ENCODE measurements around the gene CLSTN1.

The CLSTN1 gene

GRCh38 chr1:9842073-9842711 is 18.4 kb upstream of the CLSTN1 start (continued):
- TF ChIP-seq BACH2 (CRISPR knock-in tag; IDR thresholded peaks at IDR 0.05; ENCODE audit: borderline replicate concordance) (no peak), TSHZ2 (CRISPR knock-in tag; IDR thresholded peaks at IDR 0.05) (no peak)

- ATAC-seq, result no peak
- TF ChIP-seq ZFP3 (CRISPR knock-in tag; IDR thresholded peaks at IDR 0.05) (no peak), GLIS3 (CRISPR knock-in tag; IDR thresholded peaks at IDR 0.05) (no peak), ZFP30 (CRISPR knock-in tag; IDR thresholded peaks at IDR 0.05) (no peak), ZNF70 (CRISPR knock-in tag; IDR thresholded peaks at IDR 0.05) (no peak)
Observed at GRCh38 chr1:9841460-9841859, 17.7 kb upstream of the CLSTN1 start.

- no peak for ATAC-seq
- TF ChIP-seq ZNF70 (CRISPR knock-in tag; IDR thresholded peaks at IDR 0.05) (no peak), ZC3H10 (CRISPR knock-in tag; IDR thresholded peaks at IDR 0.05) (no peak)
Observed at GRCh38 chr1:9840176-9840575, 16.4 kb upstream of the CLSTN1 start.

- no peak for ATAC-seq
Observed at GRCh38 chr1:9838946-9839345, 15.2 kb upstream of the CLSTN1 start.

GRCh38 chr1:9836632-9836960 is 12.8 kb upstream of the CLSTN1 start:
- ATAC-seq, result no peak
- TF ChIP-seq ZC3H10 (CRISPR knock-in tag; IDR thresholded peaks at IDR 0.05), result no peak
- no peak for TF ChIP-seq ARNTL (CRISPR knock-in tag; IDR thresholded peaks at IDR 0.05; ENCODE audit: borderline replicate concordance, low read depth)
- no peak for TF ChIP-seq CSRNP3 (CRISPR knock-in tag; IDR thresholded peaks at IDR 0.05)
- no peak for TF ChIP-seq ZFP30 (CRISPR knock-in tag; IDR thresholded peaks at IDR 0.05)
- no peak for TF ChIP-seq ZNF565 (CRISPR knock-in tag; conservative IDR thresholded peaks at IDR 0.05; ENCODE audit: low read depth)
- TF ChIP-seq ISL1 (CRISPR knock-in tag; IDR thresholded peaks at IDR 0.05), result no peak
- no peak for TF ChIP-seq TSHZ2 (CRISPR knock-in tag; IDR thresholded peaks at IDR 0.05)
- no peak for TF ChIP-seq RARB (CRISPR knock-in tag; IDR thresholded peaks at IDR 0.05)
- TF ChIP-seq ZNF70 (CRISPR knock-in tag; IDR thresholded peaks at IDR 0.05), result no peak

More at GRCh38 chr1:9838946-9839345, 15.2 kb upstream of the CLSTN1 start:
- TF ChIP-seq PPARA (CRISPR knock-in tag; IDR thresholded peaks at IDR 0.05; ENCODE audit: borderline replicate concordance), result no peak
- TF ChIP-seq ESRRG (CRISPR knock-in tag; IDR thresholded peaks at IDR 0.05), result no peak
- TF ChIP-seq CSRNP3 (CRISPR knock-in tag; IDR thresholded peaks at IDR 0.05), result no peak
- TF ChIP-seq ZFP30 (CRISPR knock-in tag; IDR thresholded peaks at IDR 0.05), result no peak
- TF ChIP-seq TOX (CRISPR knock-in tag; IDR thresholded peaks at IDR 0.05; ENCODE audit: borderline replicate concordance), result no peak
- TF ChIP-seq TCF4 (CRISPR knock-in tag; IDR thresholded peaks at IDR 0.05; ENCODE audit: borderline replicate concordance), result no peak
- TF ChIP-seq BACH2 (CRISPR knock-in tag; IDR thresholded peaks at IDR 0.05; ENCODE audit: borderline replicate concordance), result no peak
- no peak for TF ChIP-seq POU6F1 (CRISPR knock-in tag; IDR thresholded peaks at IDR 0.05; ENCODE audit: borderline replicate concordance, low read depth)
- no peak for TF ChIP-seq SNAI2 (CRISPR knock-in tag; IDR thresholded peaks at IDR 0.05)
- TF ChIP-seq ZNF70 (CRISPR knock-in tag; IDR thresholded peaks at IDR 0.05), result no peak
- TF ChIP-seq OSR1 (CRISPR knock-in tag; IDR thresholded peaks at IDR 0.05), result no peak
- TF ChIP-seq CREB5 (CRISPR knock-in tag; IDR thresholded peaks at IDR 0.05; ENCODE audit: low read depth), result no peak
- TF ChIP-seq ZNF8 (CRISPR knock-in tag; IDR thresholded peaks at IDR 0.05), result no peak
- TF ChIP-seq ARNTL (CRISPR knock-in tag; IDR thresholded peaks at IDR 0.05; ENCODE audit: borderline replicate concordance, low read depth), result no peak
